COLO829 (cell line): ENCODE data around the gene PCGF2.
"Not testable (repeated sequence)": the region's sequence is repeated elsewhere in the genome, so short reads cannot be mapped to it uniquely, and the experiment has no call there.

Source experiments
- DNase-seq: peaks from one replicate; pipeline ENCODE4 v3.0.0; 2012; ENCODE audit warnings: low spot score

Gene PCGF2

DNA sequence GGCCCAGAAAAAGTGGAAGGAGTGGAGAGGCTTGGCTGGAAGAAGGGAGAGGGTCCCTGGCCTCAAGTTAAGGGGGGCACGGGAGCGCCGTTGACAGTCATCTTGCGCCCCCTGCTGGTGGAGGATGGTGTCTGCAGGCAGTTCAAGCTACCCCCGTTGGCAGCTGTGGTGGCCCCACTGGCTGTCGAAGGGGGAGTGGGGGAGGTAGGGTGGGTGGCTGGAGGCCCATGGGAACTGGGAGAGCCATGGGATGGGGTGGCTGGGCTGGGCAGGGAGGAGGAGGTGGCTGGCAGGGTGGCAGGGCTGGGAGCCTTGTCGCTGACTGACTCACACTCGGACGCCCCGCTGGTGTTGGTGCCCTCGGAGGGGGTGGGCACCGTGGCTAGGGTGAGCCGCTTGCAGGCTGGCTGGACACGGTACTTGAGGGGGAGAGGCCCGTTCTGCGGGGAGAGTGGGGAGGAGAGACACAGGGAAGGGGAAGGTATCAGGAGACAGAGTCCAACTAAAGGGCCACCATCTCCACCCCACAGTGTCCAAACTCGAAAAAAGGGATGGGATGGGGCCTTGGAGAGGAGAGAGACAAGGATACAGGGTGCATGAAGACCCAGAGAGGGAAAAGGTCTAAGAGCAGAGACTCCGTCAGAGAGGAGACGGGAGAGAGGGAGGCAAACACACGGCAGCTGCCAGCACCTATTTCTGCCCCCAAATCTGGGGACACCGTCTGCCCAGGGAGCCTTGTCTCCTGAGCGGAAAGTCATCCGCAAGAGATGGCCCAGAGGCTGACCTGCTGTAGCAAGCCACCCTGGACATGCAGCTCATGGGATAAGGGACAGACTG, 12.8 kb downstream of the PCGF2 start:
- peak; percentile 51 for DNase-seq

DNA sequence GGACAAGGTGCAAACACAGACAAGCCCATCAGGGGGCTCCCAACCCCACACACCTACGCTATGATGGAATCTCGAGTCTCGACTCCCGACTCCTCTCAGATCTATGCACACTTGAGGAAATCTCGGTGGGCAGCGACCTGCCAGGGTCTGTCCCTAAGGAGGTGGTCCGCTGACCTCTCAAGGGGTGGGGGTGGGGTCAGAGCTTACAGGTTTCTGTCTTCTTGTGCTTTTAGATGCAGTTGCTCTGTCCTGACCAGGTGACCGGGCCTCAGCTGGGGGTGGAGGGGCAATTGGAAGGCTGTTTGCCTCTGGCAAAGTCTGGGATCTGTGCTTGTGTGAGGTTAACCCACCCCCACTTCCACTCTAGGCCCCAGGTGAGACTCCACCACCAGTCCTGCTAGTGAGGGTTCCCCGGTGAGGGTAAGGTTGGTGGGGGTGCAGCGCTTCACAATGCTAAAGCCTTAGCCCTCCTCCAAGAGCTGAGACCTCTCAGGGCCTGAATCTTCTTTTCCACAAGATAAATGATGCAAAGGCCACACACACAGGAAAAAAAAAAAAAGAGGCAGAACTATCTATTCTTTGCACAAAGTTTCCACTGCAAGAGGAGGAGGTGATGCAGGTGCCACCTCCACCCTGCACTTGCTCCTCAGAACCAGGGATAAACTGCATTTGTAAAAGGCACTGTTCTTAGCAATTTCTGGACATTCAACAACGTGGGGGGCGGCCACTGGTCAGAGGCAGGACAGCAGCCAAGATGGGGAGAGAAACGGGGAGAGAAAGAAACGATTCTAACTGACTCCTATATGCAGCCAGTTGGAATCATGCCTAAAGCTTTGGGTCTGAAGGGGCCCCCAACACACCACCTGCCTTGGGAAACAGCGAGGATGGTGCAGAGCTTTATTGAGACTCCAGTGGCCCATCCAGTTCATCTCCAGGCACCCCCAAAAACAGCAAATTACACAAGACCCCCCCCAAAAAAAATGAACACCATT, 13.9 kb downstream of the PCGF2 start:
- DNase-seq: no peak

DNA sequence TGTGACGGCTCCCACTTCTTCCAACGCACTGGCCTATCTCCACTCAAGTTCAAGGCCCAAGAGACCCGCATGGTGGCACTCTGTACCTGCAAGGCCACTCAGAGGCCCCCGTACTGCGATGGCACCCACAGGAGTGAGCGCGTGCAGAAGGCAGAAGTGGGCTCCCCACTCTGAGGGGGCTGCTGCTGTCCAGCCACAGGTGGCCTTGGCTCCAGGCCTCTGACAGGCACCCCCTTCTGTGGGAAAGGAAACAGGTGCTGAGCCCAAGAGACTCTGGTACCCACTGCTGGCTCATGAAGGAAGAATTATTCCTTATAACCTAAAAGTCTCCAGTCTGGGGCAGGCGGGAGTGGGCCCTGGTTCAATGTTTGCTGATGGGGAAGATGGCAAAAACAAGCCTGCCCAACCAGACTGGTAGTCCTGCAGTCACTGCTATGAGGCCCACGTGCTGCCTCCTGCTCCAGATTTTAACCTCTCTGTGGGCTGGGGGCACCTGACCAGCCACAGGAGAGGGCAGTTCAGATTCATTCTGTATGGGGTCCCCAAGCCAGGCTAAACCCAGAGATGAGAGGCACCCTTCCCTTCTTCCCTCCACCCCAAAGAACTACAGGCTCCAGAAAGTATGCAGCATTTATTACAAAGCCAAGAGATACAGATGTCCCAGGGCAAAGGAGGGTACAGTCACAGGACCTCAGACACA, 14.7 kb downstream of the PCGF2 start:
- no peak for DNase-seq

DNA sequence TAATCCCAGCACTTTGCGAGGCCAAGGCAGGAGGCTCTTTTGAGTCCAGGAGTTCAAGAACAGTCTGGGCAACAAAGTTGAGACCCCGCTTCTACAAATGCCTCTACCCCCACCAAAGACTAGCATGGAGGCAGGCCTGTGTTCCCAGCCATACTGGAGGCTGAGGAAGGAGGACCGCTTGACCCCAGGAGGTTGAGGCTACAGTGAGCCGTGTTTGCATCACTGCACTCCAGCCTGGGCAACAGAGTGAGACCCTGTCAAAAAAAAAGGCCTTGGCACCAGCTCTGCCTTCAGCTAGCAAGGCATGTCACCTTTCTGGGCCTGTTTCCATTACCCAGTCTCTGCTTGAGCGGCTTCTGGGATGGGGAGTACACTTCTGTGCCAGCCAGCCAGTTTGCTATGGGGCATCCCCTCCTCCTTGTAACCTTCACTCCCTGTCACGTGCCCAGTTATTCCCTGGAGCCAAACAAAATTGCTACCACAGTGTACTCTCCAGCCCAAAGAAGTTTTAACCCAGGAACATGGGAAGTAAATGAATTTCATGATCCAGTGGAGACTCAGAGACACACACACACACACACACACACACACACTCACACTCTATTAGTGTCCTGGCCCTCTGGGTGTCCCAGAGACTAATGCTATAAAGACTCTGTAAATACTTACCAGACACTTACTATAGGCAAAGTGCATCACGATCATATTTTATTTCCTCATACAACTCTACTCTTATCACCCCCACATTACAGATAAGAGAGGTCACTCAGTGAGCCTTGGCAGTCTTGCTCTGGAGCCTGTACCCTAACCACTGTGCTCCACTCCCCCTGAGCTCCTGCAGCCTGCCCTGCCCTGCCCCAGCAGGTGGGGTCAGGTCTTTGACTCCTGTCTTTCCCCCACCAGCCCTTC, 15.5 kb downstream of the PCGF2 start:
- DNase-seq: no peak

DNA sequence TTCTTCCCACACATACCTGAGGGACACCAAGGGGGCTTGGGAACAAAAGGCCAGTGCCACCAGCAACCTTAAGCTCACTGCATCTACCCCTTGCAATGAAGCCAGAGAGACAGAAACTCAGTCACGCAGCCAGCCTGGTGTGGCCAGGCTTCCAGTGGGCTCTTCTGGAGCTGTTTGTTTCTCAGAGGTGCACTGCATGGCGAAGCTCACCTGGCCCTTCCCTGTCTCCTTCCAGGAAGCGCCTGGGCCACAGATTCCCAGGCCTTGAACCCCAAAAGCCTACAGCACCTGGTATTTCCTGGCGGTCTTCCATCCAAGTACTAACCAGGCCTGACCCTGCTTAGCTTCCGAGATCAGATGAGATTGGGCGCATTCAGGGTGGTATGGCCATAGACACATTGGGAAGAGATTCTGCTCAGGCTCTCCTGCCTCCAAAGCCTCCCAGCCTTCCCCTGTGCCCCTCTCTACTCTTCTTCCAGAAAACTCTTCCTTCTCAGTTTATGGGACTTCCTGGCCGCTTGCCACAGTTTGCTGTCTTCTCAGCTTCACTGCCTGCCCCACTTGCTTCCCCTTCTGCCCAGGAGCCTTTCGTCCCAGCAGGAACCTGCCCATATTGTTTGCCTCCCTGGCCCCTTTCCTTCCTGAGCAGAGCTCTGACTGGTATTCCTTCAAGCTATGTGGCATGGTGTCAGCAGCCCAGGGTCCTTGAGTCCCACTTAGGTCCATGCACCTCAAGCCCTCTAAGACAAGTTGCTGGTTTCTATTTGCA, 16.4 kb downstream of the PCGF2 start:
- DNase-seq: no peak

DNA sequence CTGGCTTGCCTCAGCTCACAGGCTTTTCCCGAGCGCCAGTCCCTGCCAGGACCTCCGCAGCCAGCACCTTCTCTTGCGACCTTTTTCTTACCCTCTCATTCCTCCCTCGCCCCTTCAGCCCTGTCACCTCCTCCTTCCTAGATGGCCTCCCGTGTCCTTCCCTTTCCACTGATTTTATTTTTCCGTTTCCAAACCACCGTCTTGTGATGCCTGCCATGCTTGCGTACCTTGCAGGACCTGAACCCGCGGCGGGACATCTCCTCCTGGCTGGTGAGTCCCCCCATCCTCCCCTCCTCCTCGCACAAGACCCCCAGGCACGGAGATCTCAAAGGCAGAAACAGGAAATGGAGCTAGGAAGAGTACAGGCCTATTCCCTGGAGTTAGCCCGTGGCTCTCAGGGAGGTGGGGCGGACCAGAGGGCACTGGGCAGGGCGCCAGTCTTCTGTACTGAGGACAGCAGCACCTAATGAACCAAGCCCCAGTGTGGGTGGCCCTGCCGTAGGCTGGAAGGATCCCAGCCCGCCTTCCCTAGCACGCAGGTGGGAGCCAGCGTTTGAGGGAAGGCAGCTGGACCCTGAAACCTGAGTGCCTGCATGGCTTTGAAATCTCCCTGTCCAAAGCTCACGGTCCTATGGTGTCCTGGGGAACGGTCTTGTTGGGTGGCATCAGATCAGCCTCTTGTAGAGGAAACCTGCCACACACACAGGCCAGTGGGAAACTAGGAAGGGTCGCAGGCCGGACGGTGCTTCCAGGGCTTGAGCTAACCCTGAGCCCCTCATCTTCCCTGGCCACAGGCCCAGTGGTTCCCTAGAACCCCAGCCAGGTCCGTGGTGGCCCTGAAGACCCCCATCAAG, 17.4 kb downstream of the PCGF2 start:
- DNase-seq: peak; percentile 53

DNA sequence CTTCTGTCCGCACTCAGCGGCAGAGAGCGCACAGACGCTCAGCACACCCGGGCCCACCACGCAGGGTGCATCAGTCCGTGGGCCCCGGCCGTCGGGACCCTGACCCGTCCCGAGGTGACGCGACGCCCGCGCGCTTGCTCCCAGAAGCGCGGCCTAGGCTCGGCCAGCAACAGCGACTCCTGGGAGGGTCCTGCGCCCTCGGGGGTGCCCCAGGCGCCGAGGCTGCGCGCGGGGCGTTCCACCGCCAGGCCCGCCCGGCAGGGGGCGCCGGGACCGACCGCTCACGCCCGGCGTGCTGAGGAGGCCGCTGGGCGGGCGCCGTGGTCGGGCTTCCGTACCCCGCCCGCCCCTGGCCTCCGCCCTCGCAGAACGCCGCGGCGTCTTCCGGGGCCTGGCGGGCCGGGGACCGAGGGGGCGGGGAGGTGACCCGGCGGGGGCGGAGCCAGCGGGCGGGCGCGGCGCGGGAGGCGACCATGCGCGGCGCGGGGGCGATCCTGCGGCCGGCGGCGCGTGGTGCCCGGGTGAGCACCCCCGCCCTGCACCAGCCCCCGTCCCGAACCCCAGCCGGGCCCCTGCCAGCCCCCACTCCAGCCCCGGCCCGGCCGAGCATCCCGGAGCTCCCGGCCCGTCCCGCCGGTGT, 18.1 kb downstream of the PCGF2 start, which contains the start of gene CISD3:
CISD3 (plus strand) TSS at position 456 of the 640 bp plus-strand sequence; CDS start at position 474, 18 bp downstream.
- DNase-seq: peak; percentile 61

DNA sequence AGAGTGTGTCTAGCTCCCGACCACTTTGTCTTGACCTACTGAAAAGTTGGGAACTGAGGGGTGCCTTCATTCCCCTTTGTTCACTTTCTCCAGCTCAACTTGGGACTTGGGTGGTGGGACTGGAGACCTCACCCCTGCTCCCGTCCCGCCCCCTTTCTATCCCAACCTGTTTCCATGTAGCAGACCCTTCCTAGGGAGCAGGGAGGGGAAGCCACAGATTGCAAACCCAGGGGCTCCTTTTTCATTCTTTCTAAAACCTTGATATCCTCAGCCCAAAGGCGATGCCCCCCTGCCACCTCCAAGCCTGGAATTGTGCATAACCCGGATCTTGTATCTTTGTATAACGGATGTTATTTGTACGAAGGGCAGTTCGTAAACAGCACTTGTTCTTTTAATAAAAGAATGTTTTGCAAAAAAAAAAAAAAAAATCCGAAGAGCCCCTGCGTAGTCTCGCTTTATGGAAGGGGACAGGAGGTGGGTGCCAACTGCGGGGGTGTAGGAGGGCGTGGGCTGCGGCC, 18.7 kb downstream of the PCGF2 start:
- no peak for DNase-seq

DNA sequence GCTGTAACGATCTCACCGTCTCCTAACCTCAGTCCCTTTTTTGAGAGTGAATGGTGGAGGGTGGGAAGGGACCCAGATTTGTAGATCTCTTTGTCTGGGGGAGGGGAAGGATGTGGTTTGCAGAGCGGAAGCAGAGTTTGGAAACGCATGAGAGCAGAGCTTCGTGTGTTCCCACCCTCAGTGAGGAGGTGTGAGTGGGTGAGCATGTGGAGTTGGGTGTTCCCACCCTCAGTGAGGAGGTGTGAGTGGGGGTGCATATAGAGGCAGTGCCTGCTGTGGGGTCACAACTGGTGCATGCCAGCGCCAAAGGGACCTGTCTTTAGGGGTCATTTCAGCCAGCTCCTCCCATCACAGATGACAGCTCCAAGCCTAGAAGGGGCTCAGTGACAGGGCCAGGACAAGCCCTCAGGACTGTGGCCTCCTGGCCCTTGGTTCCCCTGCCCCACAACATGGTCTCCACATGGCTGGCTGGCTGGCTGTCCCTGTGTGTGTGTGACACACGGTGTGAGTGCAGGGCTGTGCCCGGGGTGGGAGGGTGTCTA, 19.8 kb downstream of the PCGF2 start:
- DNase-seq: no peak

DNA sequence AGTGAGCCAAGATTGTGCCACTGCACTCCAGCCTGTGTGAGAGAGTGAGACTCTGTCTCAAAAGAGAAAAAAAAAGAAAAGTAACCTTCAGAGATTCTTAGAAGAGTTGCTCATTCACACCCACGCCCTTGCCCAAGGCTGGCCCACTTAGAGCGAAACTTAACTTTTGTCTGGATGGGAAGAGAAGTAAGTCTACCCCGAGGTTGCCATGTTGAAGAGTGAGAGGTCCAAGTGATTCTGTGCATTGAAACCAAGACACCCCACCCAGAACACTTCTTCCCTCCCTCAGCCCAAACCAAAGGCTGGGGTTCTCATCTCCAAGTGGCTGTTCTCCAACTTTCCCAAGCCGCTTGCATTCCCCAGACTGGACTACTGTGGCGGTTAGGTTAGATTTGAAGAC, 20.4 kb downstream of the PCGF2 start:
- no peak for DNase-seq

DNA sequence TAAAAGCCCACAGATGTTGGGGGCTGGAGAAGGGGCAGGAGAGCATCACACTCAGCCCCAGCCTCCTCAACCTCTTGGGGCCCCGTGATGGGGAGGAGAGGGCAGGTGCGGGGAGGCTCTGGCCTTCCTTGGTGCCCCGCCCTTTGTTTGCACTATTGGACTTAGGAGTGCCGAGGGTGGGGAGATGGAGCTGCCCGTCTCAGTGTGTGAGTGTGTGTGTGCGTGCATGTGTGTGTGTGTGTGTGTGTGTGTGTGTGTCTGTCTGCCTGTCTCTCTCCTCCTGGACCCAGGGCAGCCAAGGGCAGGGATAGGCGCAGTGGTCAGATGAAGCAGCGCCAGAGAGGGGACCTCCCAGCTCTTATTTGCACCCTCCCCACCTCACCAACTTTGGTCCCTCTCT, 22.0 kb downstream of the PCGF2 start:
- DNase-seq: not testable (repeated sequence)

DNA sequence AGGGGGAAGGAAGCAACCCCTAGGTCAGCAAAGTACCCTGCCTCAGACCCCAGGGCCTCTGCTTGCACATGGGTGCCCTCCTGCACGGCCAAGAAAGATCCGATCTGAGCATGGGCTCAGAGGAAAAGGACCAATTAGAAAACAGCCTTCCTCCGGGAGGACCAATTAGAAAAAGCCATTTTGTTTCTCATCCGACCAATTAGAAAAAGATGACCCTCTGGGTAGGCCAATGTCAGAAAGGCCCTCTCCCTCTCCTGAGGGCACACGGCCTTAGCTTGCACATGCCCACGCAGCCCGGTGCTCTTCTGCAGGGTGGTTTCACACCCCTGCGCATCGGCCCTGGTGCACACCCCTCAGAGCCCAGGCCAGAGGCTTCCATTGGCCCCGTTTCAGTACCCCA, 23.1 kb downstream of the PCGF2 start:
- DNase-seq: no peak

DNA sequence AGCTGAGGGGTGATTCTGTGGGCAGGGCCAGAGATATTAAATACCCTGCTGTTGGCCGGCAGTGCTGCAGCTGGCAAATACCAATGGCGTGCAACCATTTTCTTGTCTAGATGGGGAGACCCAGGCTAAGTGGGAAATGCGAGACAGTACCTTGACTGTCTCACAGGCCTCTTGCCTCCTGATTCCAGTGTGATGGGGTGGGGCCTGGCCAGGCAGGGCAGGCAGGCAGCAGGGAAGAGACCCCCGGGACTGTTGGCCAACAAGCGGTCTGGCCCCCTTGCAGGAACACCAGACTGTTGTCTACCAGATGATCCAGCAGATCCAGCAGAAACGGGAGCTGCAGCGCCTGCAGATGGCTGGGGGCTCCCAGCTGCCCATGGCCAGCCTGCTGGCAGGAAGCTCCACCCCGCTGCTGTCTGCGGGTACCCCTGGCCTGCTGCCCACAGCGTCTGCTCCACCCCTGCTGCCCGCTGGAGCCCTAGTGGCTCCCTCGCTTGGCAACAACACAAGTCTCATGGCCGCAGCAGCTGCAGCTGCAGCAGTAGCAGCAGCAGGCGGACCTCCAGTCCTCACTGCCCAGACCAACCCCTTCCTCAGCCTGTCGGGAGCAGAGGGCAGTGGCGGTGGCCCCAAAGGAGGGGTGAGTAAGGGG, 23.7 kb downstream of the PCGF2 start:
- no peak for DNase-seq

DNA sequence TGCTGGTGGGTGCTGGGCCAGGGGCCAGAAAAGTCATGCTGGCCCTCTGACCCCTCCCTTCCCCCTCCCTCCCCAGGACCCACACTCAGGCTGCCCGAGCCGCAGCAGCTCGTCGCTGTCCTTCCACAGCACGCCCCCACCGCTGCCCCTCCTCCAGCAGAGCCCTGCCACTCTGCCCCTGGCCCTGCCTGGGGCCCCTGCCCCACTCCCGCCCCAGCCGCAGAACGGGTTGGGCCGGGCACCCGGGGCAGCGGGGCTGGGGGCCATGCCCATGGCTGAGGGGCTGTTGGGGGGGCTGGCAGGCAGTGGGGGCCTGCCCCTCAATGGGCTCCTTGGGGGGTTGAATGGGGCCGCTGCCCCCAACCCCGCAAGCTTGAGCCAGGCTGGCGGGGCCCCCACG, 26.3 kb downstream of the PCGF2 start:
- DNase-seq: no peak

DNA sequence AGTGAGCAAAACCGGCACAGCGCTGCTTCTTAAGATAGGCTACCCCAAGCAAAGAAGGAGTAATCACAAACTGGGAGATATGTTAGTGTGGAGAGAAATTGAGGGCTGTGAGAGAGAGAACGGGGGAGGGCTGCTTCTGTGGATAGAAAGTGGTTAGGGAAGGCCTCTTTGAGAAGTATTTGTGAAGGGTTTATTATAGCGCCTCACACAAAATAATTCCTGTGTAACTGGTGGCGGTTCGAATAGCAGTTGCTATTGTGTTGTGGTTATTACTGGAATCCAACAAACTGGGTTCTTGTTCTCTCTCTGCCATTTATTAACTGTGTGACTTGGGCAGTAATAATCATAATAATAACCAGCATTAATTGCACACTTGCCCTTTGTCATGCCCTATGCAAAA, 27.2 kb downstream of the PCGF2 start:
- DNase-seq: no peak

DNA sequence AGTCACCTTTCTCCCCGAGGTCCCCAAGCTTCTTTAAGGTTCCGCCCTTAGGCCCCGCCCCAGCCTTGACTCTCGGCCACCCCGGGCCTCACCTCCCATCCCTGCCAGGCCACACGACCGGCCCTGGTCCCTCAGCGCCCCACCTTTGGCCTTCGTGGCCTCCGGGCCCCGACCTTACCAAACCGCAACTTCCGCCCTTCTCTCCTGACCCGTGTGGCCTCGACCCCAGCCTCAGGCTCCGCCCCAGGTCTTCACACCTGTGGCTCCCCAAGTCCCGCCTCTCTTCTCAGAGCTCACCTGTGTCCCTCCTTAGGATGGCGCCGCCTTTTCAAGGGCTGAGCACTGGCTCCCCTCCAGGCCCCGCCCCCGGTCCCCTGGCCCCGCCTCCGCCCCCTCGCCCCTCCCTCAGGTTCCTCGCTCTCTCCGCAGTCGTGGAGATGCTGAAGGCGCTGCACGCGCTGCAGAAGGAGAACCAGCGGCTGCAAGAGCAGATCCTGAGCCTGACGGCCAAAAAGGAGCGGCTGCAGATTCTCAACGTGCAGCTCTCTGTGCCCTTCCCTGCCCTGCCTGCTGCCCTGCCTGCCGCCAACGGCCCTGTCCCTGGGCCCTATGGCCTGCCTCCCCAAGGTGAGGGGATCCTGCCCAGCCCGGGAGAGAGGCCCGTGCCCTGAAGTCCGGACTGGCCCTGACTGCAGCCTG, 28.0 kb downstream of the PCGF2 start:
- DNase-seq: no peak

DNA sequence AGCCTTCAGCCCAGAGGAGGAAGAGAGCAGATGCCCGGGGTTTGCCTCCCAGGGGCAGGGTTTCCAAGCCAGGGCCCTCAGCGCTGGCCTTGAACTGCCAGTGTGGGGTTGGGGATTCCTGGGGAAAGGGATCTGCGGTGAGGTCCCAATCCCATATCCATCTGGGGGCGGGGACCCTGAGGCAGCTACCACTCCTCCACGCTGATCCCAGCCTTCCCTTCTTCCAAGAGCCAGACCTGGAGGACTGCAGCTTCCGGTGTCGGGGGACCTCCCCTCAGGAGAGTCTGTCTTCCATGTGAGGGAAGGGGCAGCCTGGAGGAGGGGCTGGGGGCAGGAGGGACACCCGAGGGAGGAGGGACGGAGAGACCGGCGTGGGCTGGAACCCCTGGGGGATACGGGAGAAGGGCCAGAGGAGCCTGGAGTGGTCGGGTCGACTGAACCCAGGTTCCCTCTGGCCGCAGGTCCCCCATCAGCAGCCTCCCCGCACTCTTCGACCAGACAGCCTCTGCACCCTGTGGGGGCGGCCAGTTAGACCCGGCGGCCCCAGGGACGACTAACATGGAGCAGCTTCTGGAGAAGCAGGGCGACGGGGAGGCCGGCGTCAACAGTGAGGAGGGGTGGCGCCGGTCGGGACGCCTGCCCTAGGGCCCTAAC, 28.7 kb downstream of the PCGF2 start:
- DNase-seq: no peak
